Activated CD4-positive, alpha-beta T cell treated with anti-CD3 and anti-CD28 coated beads, Interleukin-2, amount 10 ng/mL, durations not matched to agents 24 days and 14 days (primary cell): ENCODE measurements around the gene SP3. TPM values are rescaled to one million over a fixed set of nuclear protein-coding genes. Genes with fewer than 3 reads are reported as not detected.

Experiments
- DNase-seq: peaks from one replicate; pipeline ENCODE4 v3.0.0; 2022
- H3K27ac Mint-ChIP-seq: one replicate; pipeline ENCODE4 v1.8.0; 2022; ENCODE audit warnings: mild to moderate bottlenecking, mixed read lengths
- H3K27me3 Mint-ChIP-seq: one replicate; pipeline ENCODE4 v1.8.0; 2022; ENCODE audit warnings: mixed read lengths
- H3K36me3 Mint-ChIP-seq: one replicate; pipeline ENCODE4 v1.8.0; 2022; ENCODE audit warnings: low read depth, mild to moderate bottlenecking, mixed read lengths
- H3K4me1 Mint-ChIP-seq: one replicate; pipeline ENCODE4 v1.8.0; 2021; ENCODE audit warnings: mixed read lengths
- H3K4me3 Mint-ChIP-seq: one replicate; pipeline ENCODE4 v1.8.0; 2022; ENCODE audit warnings: mild to moderate bottlenecking, moderate library complexity, mixed read lengths
- H3K9me3 Mint-ChIP-seq: one replicate; pipeline ENCODE4 v1.8.0; 2021; ENCODE audit warnings: mixed read lengths
- intact Hi-C: fragments of 100-400 bp; cut with micrococcal nuclease; formaldehyde crosslinking; loops from one replicate; pipeline ENCODE4 v1.15.1; 2023
- total RNA-seq: library from RNA; stranded (reverse); gene quantifications from 2 replicates; pipeline ENCODE4 v1.2.3, GENCODE V29; 2022

Gene SP3
- total RNA-seq, 1 donor from 2014 or later, result 99.9 TPM

- Mint-ChIP-seq H3K9me3 (no peaks in the 10 kb centered on the region), H3K27ac (no peak overlapping the region), H3K27me3 (no peaks in the 10 kb centered on the region), H3K4me1 (peaks cover 19% of the 10 kb centered on the region), H3K36me3 (peaks cover 4% of the 10 kb centered on the region), H3K4me3 (no peak overlapping the region)
- no peak for DNase-seq
- intact Hi-C loops, result loop anchor here (10.0 kb wide), 1 partner anchor 516 kb away; the partner anchor contains the start of gene GPR155
Observed at GRCh38 chr2:173968551-173968950, 3.4 kb upstream of the SP3 start.

GRCh38 chr2:173966274-173967098, 1.3 kb upstream of the SP3 start:
- intact Hi-C loops, result loop anchor here (10.0 kb wide), 1 partner anchor 518 kb away; the partner anchor contains the start of gene GPR155
- no peak for DNase-seq
- peak overlapping the region; percentile 90 for H3K4me3 Mint-ChIP-seq
- peaks cover 23% of the 10 kb centered on the region for H3K4me1 Mint-ChIP-seq
- peak overlapping the region; percentile 100 for H3K27ac Mint-ChIP-seq
- H3K27me3 Mint-ChIP-seq, result no peaks in the 10 kb centered on the region
- peaks cover 21% of the 10 kb centered on the region for H3K36me3 Mint-ChIP-seq
- no peaks in the 10 kb centered on the region for H3K9me3 Mint-ChIP-seq

DNA sequence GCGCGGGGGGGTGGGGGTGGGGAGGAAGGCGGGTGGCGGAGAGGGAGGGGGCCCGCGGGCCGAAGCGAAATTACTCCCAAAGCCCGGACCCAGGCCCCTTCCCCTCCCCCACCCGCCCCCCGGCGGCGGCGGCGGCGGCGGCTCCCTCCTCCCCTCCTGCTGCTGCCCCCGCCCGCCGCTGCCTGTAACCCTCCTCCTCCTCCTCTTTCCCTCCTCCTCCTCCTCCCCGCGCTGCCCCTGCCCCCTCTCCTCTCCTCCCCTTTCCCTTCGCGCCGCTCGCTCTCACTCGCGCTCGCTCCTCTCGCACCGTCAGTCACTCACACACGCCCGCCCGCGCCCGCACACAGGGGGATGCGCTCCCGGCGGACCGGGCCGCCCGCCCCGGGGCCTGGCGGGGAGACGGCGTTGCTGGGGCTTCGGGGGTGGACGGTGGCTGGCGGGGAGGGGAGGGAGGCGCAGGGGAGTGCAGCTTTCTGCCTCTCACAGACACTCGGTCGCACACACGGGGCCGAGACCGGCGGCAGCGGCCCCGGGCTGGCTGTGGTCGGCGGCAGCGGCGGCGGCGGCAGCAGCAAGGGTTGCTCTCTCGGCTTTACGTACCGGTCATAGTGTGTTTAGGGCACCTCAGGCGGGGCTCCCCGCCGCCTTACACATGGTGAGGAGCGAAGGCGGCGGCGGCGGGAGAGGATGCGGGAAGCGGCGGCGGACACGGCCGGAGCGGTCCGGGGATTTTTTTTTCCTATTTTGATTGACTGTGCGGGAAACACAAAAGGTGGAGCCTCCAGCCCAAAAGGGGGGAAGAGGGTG, 405 bp downstream of the SP3 start:
- Mint-ChIP-seq H3K36me3 (peaks cover 33% of the 10 kb centered on the region), H3K27me3 (no peaks in the 10 kb centered on the region), H3K4me1 (peaks cover 31% of the 10 kb centered on the region), H3K9me3 (peaks cover 5% of the 10 kb centered on the region), H3K4me3 (peak overlapping the region; percentile 90), H3K27ac (peak overlapping the region; percentile 100)
- intact Hi-C loops, result loop anchor here (1.0 to 10.0 kb wide), 6 partner anchors 14 to 607 kb away; partner anchors contain the start of gene GPR155
- DNase-seq, result peak; percentile 94

- no peaks in the 10 kb centered on the region for H3K27me3 Mint-ChIP-seq
- peak overlapping the region; percentile 90 for H3K4me3 Mint-ChIP-seq
- peaks cover 37% of the 10 kb centered on the region for H3K4me1 Mint-ChIP-seq
- peaks cover 37% of the 10 kb centered on the region for H3K36me3 Mint-ChIP-seq
- DNase-seq, result peak; percentile 96
- peaks cover 5% of the 10 kb centered on the region for H3K9me3 Mint-ChIP-seq
- H3K27ac Mint-ChIP-seq, result peak overlapping the region; percentile 89
- intact Hi-C loops, result loop anchor here (2.0 to 10.0 kb wide), 4 partner anchors 21 to 607 kb away; partner anchors contain the start of gene GPR155
Observed at GRCh38 chr2:173963817-173964564, 1.2 kb downstream of the SP3 start.

DNA sequence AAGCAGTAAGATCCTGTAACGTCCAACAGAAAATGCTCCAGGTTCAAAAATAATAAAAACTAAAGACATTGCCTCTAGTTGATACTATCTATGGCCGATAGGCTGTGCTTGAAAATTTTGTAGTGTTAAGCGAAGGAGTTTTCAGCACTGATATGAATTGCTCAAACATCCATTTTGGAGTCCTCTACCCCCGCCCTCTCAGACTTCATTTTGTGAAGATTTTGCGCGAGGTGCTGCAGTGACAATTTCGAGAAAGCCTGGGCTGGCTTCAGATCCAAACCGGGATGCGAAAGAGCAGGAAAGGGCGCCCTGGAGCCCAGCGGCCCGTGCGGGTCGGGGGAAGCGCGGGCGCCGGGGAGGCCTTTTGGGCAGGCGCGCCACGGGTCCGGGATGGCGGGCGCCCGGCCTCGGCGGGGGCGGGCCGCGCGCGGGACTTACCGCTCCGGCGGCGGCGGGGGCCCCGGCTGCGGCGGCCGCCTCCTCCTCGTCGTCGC, 1.8 kb downstream of the SP3 start:
- peaks cover 40% of the 10 kb centered on the region for H3K36me3 Mint-ChIP-seq
- H3K27me3 Mint-ChIP-seq, result no peaks in the 10 kb centered on the region
- peak overlapping the region; percentile 90 for H3K4me3 Mint-ChIP-seq
- DNase-seq, result peak; percentile 90
- H3K27ac Mint-ChIP-seq, result peak overlapping the region; percentile 96
- peaks cover 40% of the 10 kb centered on the region for H3K4me1 Mint-ChIP-seq
- peaks cover 5% of the 10 kb centered on the region for H3K9me3 Mint-ChIP-seq
- intact Hi-C loops, result loop anchor here (2.0 to 10.0 kb wide), 4 partner anchors 21 to 606 kb away; partner anchors contain the start of gene GPR155

DNA sequence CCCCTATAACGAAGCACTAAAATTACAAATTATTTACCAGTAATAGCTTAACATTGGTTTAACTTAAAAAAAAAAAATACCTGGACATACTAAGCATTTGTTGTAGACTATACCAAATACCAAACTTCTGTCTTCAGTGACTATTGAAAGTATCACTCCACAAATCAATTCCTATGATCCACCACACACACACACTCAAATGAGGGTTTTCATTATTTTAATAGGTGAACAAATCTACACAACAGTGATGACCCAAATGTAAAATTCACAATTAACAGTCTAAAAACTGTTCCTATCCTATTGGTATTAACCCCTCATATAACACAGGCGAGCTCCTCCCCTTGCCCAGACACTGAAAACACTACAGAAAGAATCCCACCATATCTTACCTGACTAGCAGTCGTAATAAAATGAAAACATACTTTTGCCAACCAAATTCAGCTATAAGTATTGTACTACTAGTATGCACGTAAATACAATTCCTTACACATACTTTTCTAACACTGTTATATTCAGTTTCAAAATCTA, 2.5 kb downstream of the SP3 start:
- peak overlapping the region; percentile 90 for H3K4me3 Mint-ChIP-seq
- H3K9me3 Mint-ChIP-seq, result peaks cover 5% of the 10 kb centered on the region
- intact Hi-C loops, result loop anchor here (2.0 to 10.0 kb wide), 4 partner anchors 20 to 605 kb away; partner anchors contain the start of gene GPR155
- peaks cover 42% of the 10 kb centered on the region for H3K4me1 Mint-ChIP-seq
- H3K27me3 Mint-ChIP-seq, result no peaks in the 10 kb centered on the region
- H3K27ac Mint-ChIP-seq, result peak overlapping the region; percentile 96
- no peak for DNase-seq
- H3K36me3 Mint-ChIP-seq, result peaks cover 41% of the 10 kb centered on the region

GRCh38 chr2:173962031-173962430, 3.1 kb downstream of the SP3 start:
- intact Hi-C loops, result loop anchor here (2.0 to 10.0 kb wide), 4 partner anchors 19 to 605 kb away; partner anchors contain the start of gene GPR155
- Mint-ChIP-seq H3K4me1 (peaks cover 46% of the 10 kb centered on the region), H3K27ac (peak overlapping the region; percentile 86), H3K9me3 (peaks cover 5% of the 10 kb centered on the region), H3K27me3 (no peaks in the 10 kb centered on the region), H3K36me3 (peaks cover 45% of the 10 kb centered on the region), H3K4me3 (peak overlapping the region; percentile 90)
- no peak for DNase-seq

GRCh38 chr2:173961346-173961705, 3.8 kb downstream of the SP3 start:
- H3K9me3 Mint-ChIP-seq, result peaks cover 5% of the 10 kb centered on the region
- no peaks in the 10 kb centered on the region for H3K27me3 Mint-ChIP-seq
- intact Hi-C loops, result loop anchor here (5.0 to 10.0 kb wide), 3 partner anchors 34 to 604 kb away; partner anchors contain the start of gene GPR155
- H3K4me3 Mint-ChIP-seq, result peak overlapping the region; percentile 90
- peak; percentile 41 for DNase-seq
- peaks cover 46% of the 10 kb centered on the region for H3K36me3 Mint-ChIP-seq
- peak overlapping the region; percentile 45 for H3K27ac Mint-ChIP-seq
- H3K4me1 Mint-ChIP-seq, result peaks cover 43% of the 10 kb centered on the region

DNA sequence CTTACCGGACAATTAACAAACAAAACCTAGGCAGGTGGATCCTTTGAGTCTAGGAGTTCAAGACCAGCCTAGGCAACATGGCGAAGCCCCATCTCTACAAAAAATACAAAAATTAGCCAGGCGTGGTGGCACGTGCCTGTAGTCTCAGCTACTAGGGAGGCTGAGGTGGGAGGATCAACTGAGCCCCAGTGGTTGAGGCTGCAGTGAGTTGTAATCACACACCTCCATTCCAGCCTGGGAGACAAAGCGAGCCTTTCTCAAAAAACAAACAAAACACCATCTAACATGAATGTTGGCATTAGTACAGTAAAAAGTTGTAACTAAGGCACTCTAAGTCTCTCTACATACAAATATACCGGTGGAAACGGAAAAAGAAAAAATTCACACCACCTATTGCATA, 5.3 kb downstream of the SP3 start:
- peaks cover 51% of the 10 kb centered on the region for H3K4me1 Mint-ChIP-seq
- peaks cover 59% of the 10 kb centered on the region for H3K36me3 Mint-ChIP-seq
- H3K27ac Mint-ChIP-seq, result peak overlapping the region; percentile 19
- intact Hi-C loops, result loop anchor here (5.0 to 10.0 kb wide), 3 partner anchors 33 to 603 kb away; partner anchors contain the start of gene GPR155
- H3K4me3 Mint-ChIP-seq, result peak overlapping the region; percentile 60
- peak; percentile 47 for DNase-seq
- H3K9me3 Mint-ChIP-seq, result peaks cover 5% of the 10 kb centered on the region
- H3K27me3 Mint-ChIP-seq, result no peaks in the 10 kb centered on the region

- H3K4me1 Mint-ChIP-seq, result peaks cover 51% of the 10 kb centered on the region
- peaks cover 5% of the 10 kb centered on the region for H3K9me3 Mint-ChIP-seq
- peak overlapping the region; percentile 72 for H3K4me3 Mint-ChIP-seq
- H3K36me3 Mint-ChIP-seq, result peaks cover 63% of the 10 kb centered on the region
- H3K27ac Mint-ChIP-seq, result peak overlapping the region; percentile 45
- intact Hi-C loops, result no loop called here
- peak; percentile 52 for DNase-seq
- H3K27me3 Mint-ChIP-seq, result no peaks in the 10 kb centered on the region
Observed at GRCh38 chr2:173959358-173959884, 5.8 kb downstream of the SP3 start.

- Mint-ChIP-seq H3K9me3 (peaks cover 5% of the 10 kb centered on the region), H3K27ac (no peak overlapping the region), H3K36me3 (peaks cover 70% of the 10 kb centered on the region), H3K4me3 (peak overlapping the region; percentile 52), H3K27me3 (no peaks in the 10 kb centered on the region), H3K4me1 (peaks cover 55% of the 10 kb centered on the region)
- no peak for DNase-seq
- intact Hi-C loops, result no loop called here
Observed at GRCh38 chr2:173958198-173958846, 6.9 kb downstream of the SP3 start.

- Mint-ChIP-seq H3K4me3 (no peak overlapping the region), H3K27ac (no peak overlapping the region), H3K36me3 (peaks cover 70% of the 10 kb centered on the region), H3K27me3 (no peaks in the 10 kb centered on the region), H3K9me3 (peaks cover 5% of the 10 kb centered on the region), H3K4me1 (peaks cover 61% of the 10 kb centered on the region)
- no peak for DNase-seq
- intact Hi-C loops, result no loop called here
Observed at GRCh38 chr2:173957517-173957916, 7.7 kb downstream of the SP3 start.
